H1 (cell line): ENCODE results near the gene S1PR1. TPM values are rescaled to one million over a fixed set of nuclear protein-coding genes. Genes with fewer than 3 reads are reported as not detected.

ENCODE experiments used
- CTCF ChIA-PET: fragments of 300-600 bp; sonication (Branson Sonifier 250); formaldehyde crosslinking; loops from one replicate; lab custom pipeline; 2021; ENCODE audit not compliant: partially characterized antibody; lab: Charles Lee
- POLR2A ChIA-PET: fragments of 300-600 bp; sonication (Branson Sonifier 250); formaldehyde crosslinking; loops from one replicate; lab custom pipeline; 2021; ENCODE audit warnings: inconsistent platforms; ENCODE audit not compliant: partially characterized antibody; lab: Charles Lee
- DNase-seq, 2 experiments: peaks; one replicate each; pipeline versions ENCODE4 v3.0.0 to v3.0.0-alpha.2; 2010 to 2022; ENCODE audit warnings: low spot score in 2 of 2, low read depth in 1 of 2, mixed read lengths in 1 of 2
- FAIRE-seq: peaks from 2 replicates; lab custom pipeline; 2011; peaks lifted over from hg19 to GRCh38; lab: Jason Lieb, UNC
- H2AFZ ChIP-seq: 2 replicates; pipeline ENCODE4 v1.8.1; 2012; ENCODE audit warnings: low read length, inconsistent platforms
- H2AK5ac ChIP-seq: 2 replicates; pipeline ENCODE4 v1.6.1; 2013; ENCODE audit warnings: low read depth, low read length
- H2BK120ac ChIP-seq: replicated peaks from 2 replicates; pipeline ENCODE3; 2013; ENCODE audit warnings: low read depth, low read length, inconsistent platforms
- H2BK12ac ChIP-seq: 2 replicates; pipeline ENCODE4 v1.6.1; 2013; ENCODE audit warnings: low read depth, low read length
- H2BK15ac ChIP-seq: 2 replicates; pipeline ENCODE4 v1.6.1; 2013; ENCODE audit warnings: low read length
- H2BK20ac ChIP-seq: 2 replicates; pipeline ENCODE4 v1.6.1; 2013; ENCODE audit warnings: low read length
- H2BK5ac ChIP-seq: 2 replicates; pipeline ENCODE4 v1.6.1; 2013; ENCODE audit warnings: low read depth, low read length
- H3K14ac ChIP-seq: 2 replicates; pipeline ENCODE4 v1.6.1; 2013; ENCODE audit warnings: inconsistent platforms; ENCODE audit not compliant: insufficient read length
- H3K18ac ChIP-seq: 2 replicates; pipeline ENCODE4 v1.6.1; 2013; ENCODE audit warnings: low read length; ENCODE audit errors: extremely low read depth
- H3K23ac ChIP-seq: 2 replicates; pipeline ENCODE4 v1.6.1; 2013; ENCODE audit warnings: inconsistent platforms; ENCODE audit not compliant: insufficient read length
- H3K23me2 ChIP-seq: 2 replicates; pipeline ENCODE4 v1.6.1; 2013; ENCODE audit warnings: low read depth, low read length
- H3K27ac ChIP-seq: 2 replicates; pipeline ENCODE4 v1.6.1; 2011; ENCODE audit warnings: low read depth, low read length, inconsistent platforms
- H3K27me3 ChIP-seq, 4 experiments: replicated peaks in 1 of 4; 1 replicate in 1 of 4; 2 replicates in 3 of 4; pipeline versions ENCODE4 v1.6.1 to v1.8.1; 2011 to 2013; ENCODE audit warnings: low read length in 3 of 4, mild to moderate bottlenecking in 3 of 4, inconsistent platforms in 2 of 4, mixed read lengths in 2 of 4, moderate library complexity in 1 of 4; ENCODE audit not compliant: control insufficient read depth in 3 of 4, insufficient read depth in 3 of 4; ENCODE audit errors: extremely low read depth in 1 of 4
- H3K36me3 ChIP-seq, 4 experiments: 2 replicates each; pipeline versions ENCODE4 v1.6.1 to v1.8.1; 2011 to 2013; ENCODE audit warnings: mild to moderate bottlenecking in 4 of 4, low read length in 3 of 4, moderate library complexity in 2 of 4, control low read depth in 1 of 4, inconsistent platforms in 1 of 4; ENCODE audit not compliant: insufficient read depth in 4 of 4, control insufficient read depth in 2 of 4
- H3K4ac ChIP-seq: replicated peaks from 2 replicates; pipeline ENCODE3; 2013; ENCODE audit warnings: low read length, low read depth, mixed read lengths, inconsistent platforms; ENCODE audit not compliant: insufficient read length
- H3K4me1 ChIP-seq, 4 experiments: replicated peaks in 1 of 4; 1 replicate in 1 of 4; 2 replicates in 3 of 4; pipeline versions ENCODE4 v1.6.1 to v1.8.1; 2011 to 2013; ENCODE audit warnings: low read length in 3 of 4, inconsistent platforms in 2 of 4, mixed read lengths in 1 of 4; ENCODE audit not compliant: insufficient read depth in 4 of 4, control insufficient read depth in 3 of 4
- H3K4me2 ChIP-seq, 2 experiments: 2 replicates each; pipeline versions ENCODE4 v1.6.1 to v1.8.1; 2011 to 2013; ENCODE audit warnings: low read depth in 2 of 2, low read length in 2 of 2, control low read depth in 1 of 2, inconsistent platforms in 1 of 2, mild to moderate bottlenecking in 1 of 2; ENCODE audit not compliant: insufficient read depth in 1 of 2
- H3K4me3 ChIP-seq, 4 experiments: fragments of 200-600, 300-600 bp in 1 of 4; sonication (generic), shearing (Covaris generic), sonication (Bioruptor Twin) in 1 of 4; 2 replicates each; pipeline versions ENCODE4 v1.5.1 to v1.8.1; 2011 to 2016; ENCODE audit warnings: low read length in 4 of 4, low read depth in 3 of 4, control low read depth in 2 of 4, inconsistent platforms in 2 of 4, mild to moderate bottlenecking in 2 of 4, mixed read lengths in 1 of 4, moderate library complexity in 1 of 4; ENCODE audit not compliant: insufficient read depth in 2 of 4; ENCODE audit errors: extremely low read depth in 1 of 4
- H3K56ac ChIP-seq: replicated peaks from 2 replicates; pipeline ENCODE3; 2013; ENCODE audit warnings: low read depth, mild to moderate bottlenecking, mixed read lengths, low read length, inconsistent platforms; ENCODE audit not compliant: insufficient read length
- H3K79me1 ChIP-seq: 2 replicates; pipeline ENCODE4 v1.6.1; 2013; ENCODE audit warnings: low read depth, low read length, control low read depth
- H3K79me2 ChIP-seq, 2 experiments: 2 replicates each; pipeline versions ENCODE4 v1.6.1 to v1.8.1; 2012 to 2013; ENCODE audit warnings: low read length in 2 of 2, mild to moderate bottlenecking in 2 of 2, inconsistent platforms in 1 of 2; ENCODE audit not compliant: insufficient read depth in 2 of 2, control insufficient read depth in 1 of 2
- H3K9ac ChIP-seq, 4 experiments: replicated peaks in 1 of 4; 1 replicate in 1 of 4; 2 replicates in 3 of 4; pipeline versions ENCODE4 v1.6.1 to v1.8.1; 2011 to 2013; ENCODE audit warnings: low read depth in 3 of 4, low read length in 3 of 4, control low read depth in 2 of 4, mild to moderate bottlenecking in 2 of 4, moderate library complexity in 2 of 4, inconsistent platforms in 1 of 4; ENCODE audit errors: extremely low read depth in 1 of 4
- H3K9me3 ChIP-seq, 2 experiments: 2 replicates each; pipeline versions ENCODE4 v1.6.1 to v1.8.1; 2012 to 2013; ENCODE audit warnings: mild to moderate bottlenecking in 2 of 2, moderate library complexity in 2 of 2, control low read depth in 1 of 2, inconsistent platforms in 1 of 2, low read depth in 1 of 2, low read length in 1 of 2, mixed read lengths in 1 of 2; ENCODE audit not compliant: insufficient read depth in 2 of 2
- H4K20me1 ChIP-seq, 2 experiments: replicated peaks in 1 of 2; 2 replicates each; pipeline versions ENCODE3 to v1.8.1; 2011 to 2013; ENCODE audit warnings: inconsistent platforms in 2 of 2, low read length in 2 of 2, mild to moderate bottlenecking in 1 of 2; ENCODE audit not compliant: insufficient read depth in 2 of 2, control insufficient read depth in 1 of 2
- H4K5ac ChIP-seq: 2 replicates; pipeline ENCODE4 v1.6.1; 2013; ENCODE audit warnings: low read length, low read depth, mixed read lengths, inconsistent platforms; ENCODE audit not compliant: insufficient read length
- H4K8ac ChIP-seq: 2 replicates; pipeline ENCODE4 v1.8.0; 2013; ENCODE audit warnings: mild to moderate bottlenecking, moderate library complexity, low read length, inconsistent platforms; ENCODE audit not compliant: insufficient read depth; ENCODE audit errors: extremely low read depth
- H4K91ac ChIP-seq: replicated peaks from 2 replicates; pipeline ENCODE3; 2013; ENCODE audit warnings: low read length, mixed read lengths, inconsistent platforms; ENCODE audit not compliant: insufficient read length
- BACH1 ChIP-seq: IDR thresholded peaks from 2 replicates; pipeline ENCODE4 v1.6.1; 2012; ENCODE audit warnings: low read length, improper control_type of control experiment
- CEBPB ChIP-seq: IDR thresholded peaks from 2 replicates; pipeline ENCODE4 v1.6.1; 2012; ENCODE audit warnings: low read depth, low read length
- CHD2 ChIP-seq: IDR thresholded peaks from 2 replicates; pipeline ENCODE4 v1.6.1; 2012; ENCODE audit warnings: low read length, improper control_type of control experiment
- JUND ChIP-seq: IDR thresholded peaks from 2 replicates; pipeline ENCODE4 v1.6.1; 2011; ENCODE audit warnings: mild to moderate bottlenecking, improper control_type of control experiment, low read length
- POLR2A ChIP-seq, 2 experiments: IDR thresholded peaks; 1 replicate in 1 of 2; 2 replicates in 1 of 2; pipeline ENCODE4 v1.6.1; 2011; ENCODE audit warnings: low read depth in 2 of 2, low read length in 2 of 2, mild to moderate bottlenecking in 2 of 2; ENCODE audit errors: control extremely low read depth in 1 of 2
- ZNF274 ChIP-seq: IDR thresholded peaks from 2 replicates; pipeline ENCODE4 v1.7.0; 2012; ENCODE audit warnings: low read length, borderline replicate concordance; ENCODE audit errors: extremely low read depth
- WGBS, 2 experiments: shearing (Covaris generic) in 1 of 2; methylation state at CpG; one replicate each; pipeline versions ENCODE4 v1.1.6 to v1.1.7; 2013 to 2015; ENCODE audit warnings: low lambda C conversion rate in 2 of 2, mixed read lengths in 2 of 2, inconsistent platforms in 1 of 2, low coverage in 1 of 2, missing lambda C conversion rate in 1 of 2; ENCODE audit not compliant: insufficient replicate concordance in 2 of 2, insufficient coverage in 1 of 2, insufficient read length in 1 of 2; ENCODE audit errors: extremely low coverage in 1 of 2, missing lambda C conversion rate in 1 of 2; 5-methylcytosine and 5-hydroxymethylcytosine counted together
- polyA plus RNA-seq, 7 experiments: library from polyadenylated mRNA; depleted of rRNA in 3 of 7; stranded (reverse) in 5 of 7; unstranded in 2 of 7; fragments of >200 nt in 5 of 7; fragments of 200-250 nt in 2 of 7; gene quantifications; 1 replicate in 5 of 7; 2 replicates in 1 of 7; 4 replicates in 1 of 7; pipeline versions ENCODE4 v1.2.1 to v1.2.3, GENCODE V29; 2011 to 2013; ENCODE audit warnings: missing spikeins in 2 of 7, mixed read lengths in 2 of 7
- total RNA-seq: library from RNA; stranded (reverse); fragmentation: NEBNext Ultra II Directional; extraction: Animal tissue kit (Norgen Biotek cat#: 25700); gene quantifications from 2 replicates; pipeline ENCODE4 v1.2.1, GENCODE V29; 2021
- TF ChIP-seq, protein P1 (sequence below): IDR thresholded peaks from 2 replicates; pipeline ENCODE4 v1.6.1; 2012; ENCODE audit warnings: inconsistent platforms

The S1PR1 gene
- total and polyA plus RNA-seq, 2 of the 8 experiments (the other 6 are each of a cell fraction or from before 2014, with no cell fraction given): 3.5 to 5.5 TPM

DNA sequence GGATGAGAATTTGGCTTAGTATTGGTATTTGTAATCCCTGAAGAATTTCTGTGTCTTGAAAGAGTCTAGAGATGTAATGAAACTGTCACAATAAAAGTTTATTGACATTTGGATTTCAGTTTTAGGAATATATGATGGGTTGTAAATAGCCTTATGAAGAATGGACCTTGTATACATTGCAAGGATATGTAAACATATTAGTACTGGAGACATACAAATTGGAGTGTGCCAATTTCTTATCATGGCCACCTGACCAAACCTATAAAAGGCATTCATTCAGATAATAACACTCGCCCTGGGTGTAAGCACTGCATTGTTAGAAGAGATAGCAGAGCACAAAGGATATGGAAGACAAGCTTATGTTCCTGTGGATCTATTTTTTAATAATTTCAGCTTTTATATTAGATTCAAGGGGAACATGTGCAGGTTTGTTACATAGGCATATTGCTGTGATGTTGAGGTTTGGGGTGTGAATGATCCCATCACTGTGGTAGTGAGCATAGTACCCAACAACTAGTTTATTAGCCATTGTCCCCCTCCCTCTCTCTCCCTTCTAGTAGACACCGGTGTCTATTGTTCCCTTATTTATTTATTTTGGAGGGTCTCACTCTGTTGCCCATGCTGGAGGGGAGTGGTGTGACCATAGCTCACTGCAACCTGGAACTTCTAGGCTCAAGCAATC is 8.6 kb downstream of the S1PR1 start:
- 85% methylated on average over 2 of the region's 2 CpGs; no CpG with 5 or more reads in 1 of the 2 experiments for WGBS, 2 experiments
- Histone ChIP-seq H3K18ac (no peak overlapping the region), H3K56ac (no peak overlapping the region), H3K79me1 (no peaks in the 10 kb centered on the region), H2AK5ac (no peak overlapping the region), H2BK120ac (no peak overlapping the region), H3K4me3 (no peak overlapping the region), H3K4me2 (no peak overlapping the region), H2BK12ac (no peak overlapping the region), H4K8ac (no peak overlapping the region), H3K27me3 (no peaks in the 10 kb centered on the region), H2BK20ac (no peak overlapping the region), H4K91ac (no peak overlapping the region), H3K4ac (no peak overlapping the region), H3K14ac (no peak overlapping the region), H4K5ac (no peak overlapping the region), H2BK5ac (no peak overlapping the region; the same call in 1 of the 2 replicates), H3K9ac (no peak overlapping the region), H4K20me1 (peaks cover 0 to 1% of the 10 kb centered on the region in 2 experiments), H3K23ac (no peak overlapping the region), H3K4me1 (no peaks in the 10 kb centered on the region), H2BK15ac (no peak overlapping the region), H3K9me3 (no peaks in the 10 kb centered on the region), H2AFZ (no peak overlapping the region), H3K27ac (no peak overlapping the region), H3K36me3 (no peaks in the 10 kb centered on the region), H3K23me2 (no peaks in the 10 kb centered on the region), H3K79me2 (no peaks in the 10 kb centered on the region)
- FAIRE-seq (no peak), DNase-seq (no peak)
- ChIA-PET POLR2A (interaction anchor here (0.6 kb wide), 1 partner anchor 217 kb away, joined by 3 read pairs; no protein-coding TSS in a partner anchor), CTCF (interaction anchor here (1.2 to 1.8 kb wide), 2 partner anchors 10 to 108 kb away, joined by 4 to 6 read pairs; no protein-coding TSS in a partner anchor)
- TF ChIP-seq JUND (no peak), ZNF274 (no peak), CEBPB (no peak), CHD2 (no peak), BACH1 (no peak), POLR2A (IDR thresholded peaks at IDR 0.05; ENCODE audit: control extremely low read depth in 1 of 2, low read depth in 2 of 2, low read length in 2 of 2) (no peak)
- TF ChIP-seq, protein P1, sequence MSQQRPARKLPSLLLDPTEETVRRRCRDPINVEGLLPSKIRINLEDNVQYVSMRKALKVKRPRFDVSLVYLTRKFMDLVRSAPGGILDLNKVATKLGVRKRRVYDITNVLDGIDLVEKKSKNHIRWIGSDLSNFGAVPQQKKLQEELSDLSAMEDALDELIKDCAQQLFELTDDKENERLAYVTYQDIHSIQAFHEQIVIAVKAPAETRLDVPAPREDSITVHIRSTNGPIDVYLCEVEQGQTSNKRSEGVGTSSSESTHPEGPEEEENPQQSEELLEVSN: no peak
